ENCODE measurements around the gene PSME4. TPM values are rescaled to one million over a fixed set of nuclear protein-coding genes. Genes with fewer than 3 reads are reported as not detected.

The PSME4 gene
- total and polyA plus RNA-seq, 2 of the 13 experiments (the other 11 are each of a cell fraction or from before 2014, with no cell fraction given): 52.1 to 77.8 TPM

- TF ChIP-seq ZNF687 (CRISPR knock-in tag; IDR thresholded peaks at IDR 0.05): peak; percentile 45; the same call in 1 of the 2 replicates
- no peak for TF ChIP-seq GMEB1 (CRISPR knock-in tag; IDR thresholded peaks at IDR 0.05; ENCODE audit: borderline replicate concordance)
- TF ChIP-seq TP53 (CRISPR knock-in tag; conservative IDR thresholded peaks at IDR 0.05): no peak
- TF ChIP-seq GABPB1 (CRISPR knock-in tag; IDR thresholded peaks at IDR 0.05): peak; percentile 37; the same call in 1 of the 2 replicates
- no peak for TF ChIP-seq ZHX2 (IDR thresholded peaks at IDR 0.05; ENCODE audit: low read depth)
- no peak for TF ChIP-seq ZHX2 (CRISPR knock-in tag; IDR thresholded peaks at IDR 0.05; ENCODE audit: borderline replicate concordance)
- TF ChIP-seq PAXIP1 (CRISPR knock-in tag; conservative IDR thresholded peaks at IDR 0.05): no peak
- TF ChIP-seq TEF (CRISPR knock-in tag; IDR thresholded peaks at IDR 0.05): no peak
- no peak for TF ChIP-seq ZMAT3 (CRISPR knock-in tag; conservative IDR thresholded peaks at IDR 0.05)
- TF ChIP-seq ZNF543 (CRISPR knock-in tag; IDR thresholded peaks at IDR 0.05): no peak
These were observed 111.3 kb downstream of the PSME4 start, which contains the start of gene GPR75 (continued) for GRCh38 chr2:53859206-53860181.

Data from HepG2 (cell line).